GM08714 (cell line): ENCODE data around the gene RSRC1.
"Not testable (repeated sequence)": the region's sequence is repeated elsewhere in the genome, so short reads cannot be mapped to it uniquely, and the experiment has no call there.

ENCODE experiments used
- H3K4me3 ChIP-seq: fragments of 200-500 bp; sonication (Bioruptor generic); 2 replicates; pipeline ENCODE4 v1.5.1; 2014; ENCODE audit warnings: mild to moderate bottlenecking, low read length, inconsistent platforms
- ZNF274 ChIP-seq: IDR thresholded peaks from 2 replicates; pipeline ENCODE4 v1.6.1; 2012; ENCODE audit warnings: mild to moderate bottlenecking, low read depth, low read length

Gene RSRC1

GRCh38 chr3:158520433-158520832 is 410.5 kb downstream of the RSRC1 start:
- no peak for TF ChIP-seq ZNF274
- H3K4me3 ChIP-seq = no peak overlapping the region

- TF ChIP-seq ZNF274 = no peak
Observed at GRCh38 chr3:158522221-158523136, 412.6 kb downstream of the RSRC1 start.

GRCh38 chr3:158528076-158528674 is 418.3 kb downstream of the RSRC1 start:
- TF ChIP-seq ZNF274 = no peak
- H3K4me3 ChIP-seq = no peak overlapping the region

More at GRCh38 chr3:158522221-158523136, 412.6 kb downstream of the RSRC1 start:
- no peak overlapping the region for H3K4me3 ChIP-seq

GRCh38 chr3:158531334-158531733 is 421.4 kb downstream of the RSRC1 start:
- H3K4me3 ChIP-seq = no peak overlapping the region
- TF ChIP-seq ZNF274 = no peak

GRCh38 chr3:158532099-158532734 is 422.3 kb downstream of the RSRC1 start:
- no peak for TF ChIP-seq ZNF274
- no peak overlapping the region for H3K4me3 ChIP-seq

- no peak for TF ChIP-seq ZNF274
- H3K4me3 ChIP-seq = no peak overlapping the region
Observed at GRCh38 chr3:158535918-158536317, 426.0 kb downstream of the RSRC1 start.

- TF ChIP-seq ZNF274 = no peak
- H3K4me3 ChIP-seq = no peak overlapping the region
Observed at GRCh38 chr3:158539414-158540014, 429.6 kb downstream of the RSRC1 start.

- H3K4me3 ChIP-seq = no peak overlapping the region
- no peak for TF ChIP-seq ZNF274
Observed at GRCh38 chr3:158540066-158540465, 430.2 kb downstream of the RSRC1 start.

- no peak for TF ChIP-seq ZNF274
Observed at GRCh38 chr3:158548691-158549090, 438.8 kb downstream of the RSRC1 start.

GRCh38 chr3:158549938-158550337 is 440.0 kb downstream of the RSRC1 start:
- H3K4me3 ChIP-seq = not testable (repeated sequence)

More at GRCh38 chr3:158548691-158549090, 438.8 kb downstream of the RSRC1 start:
- H3K4me3 ChIP-seq = no peak overlapping the region

- no peak for TF ChIP-seq ZNF274
- no peak overlapping the region for H3K4me3 ChIP-seq
Observed at GRCh38 chr3:158552124-158552523, 442.2 kb downstream of the RSRC1 start.

- no peak for TF ChIP-seq ZNF274
- H3K4me3 ChIP-seq = no peak overlapping the region
Observed at GRCh38 chr3:158559504-158559903, 449.6 kb downstream of the RSRC1 start.

GRCh38 chr3:158560979-158561378 is 451.1 kb downstream of the RSRC1 start:
- no peak overlapping the region for H3K4me3 ChIP-seq
- TF ChIP-seq ZNF274 = no peak

GRCh38 chr3:158562674-158563073 is 452.8 kb downstream of the RSRC1 start:
- H3K4me3 ChIP-seq = no peak overlapping the region
- no peak for TF ChIP-seq ZNF274

- H3K4me3 ChIP-seq = no peak overlapping the region
- no peak for TF ChIP-seq ZNF274
Observed at GRCh38 chr3:158563076-158563475, 453.2 kb downstream of the RSRC1 start.
